Calu3 (cell line): ENCODE results near the gene NDC80. TPM values are rescaled to one million over a fixed set of nuclear protein-coding genes. Genes with fewer than 3 reads are reported as not detected.
A peak's percentile ranks its signal among the peaks of the same experiment; 100 is the strongest.

ENCODE experiments used
- BruUV-seq: library from RNA; stranded (reverse); fragments of 400-500 nt; replicated peaks from 2 replicates; lab custom pipeline; 2021; lab: Mats Ljungman, UMichigan
- CTCF ChIA-PET: fragments of 300-600 bp; sonication (Branson Sonifier 250); formaldehyde crosslinking; loops from one replicate; lab custom pipeline; 2022; ENCODE audit warnings: antibody characterized with exemption; lab: Charles Lee
- DNase-seq: peaks from one replicate; pipeline ENCODE4 v3.0.0; 2022
- H3K27ac Mint-ChIP-seq: one replicate; pipeline ENCODE4 v1.8.0; 2022; ENCODE audit warnings: mixed read lengths; ENCODE audit not compliant: unreplicated experiment
- H3K27me3 Mint-ChIP-seq: one replicate; pipeline ENCODE4 v1.8.0; 2022; ENCODE audit warnings: mixed read lengths; ENCODE audit not compliant: unreplicated experiment
- H3K36me3 Mint-ChIP-seq: one replicate; pipeline ENCODE4 v1.8.0; 2022; ENCODE audit warnings: mild to moderate bottlenecking, moderate library complexity, mixed read lengths; ENCODE audit not compliant: insufficient read depth, unreplicated experiment
- H3K4me1 Mint-ChIP-seq: one replicate; pipeline ENCODE4 v1.8.0; 2022; ENCODE audit warnings: mild to moderate bottlenecking, low read depth, mixed read lengths; ENCODE audit not compliant: unreplicated experiment
- H3K4me3 Mint-ChIP-seq: one replicate; pipeline ENCODE4 v1.8.0; 2022; ENCODE audit warnings: mild to moderate bottlenecking, low read depth, moderate library complexity, mixed read lengths; ENCODE audit not compliant: unreplicated experiment
- H3K9me3 Mint-ChIP-seq: one replicate; pipeline ENCODE4 v1.8.0; 2022; ENCODE audit warnings: low read depth, mixed read lengths; ENCODE audit not compliant: unreplicated experiment
- intact Hi-C: fragments of 100-400 bp; cut with micrococcal nuclease; formaldehyde crosslinking; loops from one replicate; pipeline ENCODE4 v1.10.0; 2022; ENCODE audit not compliant: unreplicated experiment
- total RNA-seq: library from RNA; stranded (reverse); gene quantifications from 2 replicates; pipeline ENCODE4 v1.2.3, GENCODE V29; 2022
- TF ChIP-seq, protein P1 (sequence below): fragments of 200-600 bp; IDR thresholded peaks from one replicate; pipeline ENCODE4 v1.8.0; 2022; ENCODE audit warnings: antibody characterized with exemption; ENCODE audit not compliant: unreplicated experiment

The NDC80 gene
- total RNA-seq, 1 experiment from 2014 or later: 56.0 TPM

DNA sequence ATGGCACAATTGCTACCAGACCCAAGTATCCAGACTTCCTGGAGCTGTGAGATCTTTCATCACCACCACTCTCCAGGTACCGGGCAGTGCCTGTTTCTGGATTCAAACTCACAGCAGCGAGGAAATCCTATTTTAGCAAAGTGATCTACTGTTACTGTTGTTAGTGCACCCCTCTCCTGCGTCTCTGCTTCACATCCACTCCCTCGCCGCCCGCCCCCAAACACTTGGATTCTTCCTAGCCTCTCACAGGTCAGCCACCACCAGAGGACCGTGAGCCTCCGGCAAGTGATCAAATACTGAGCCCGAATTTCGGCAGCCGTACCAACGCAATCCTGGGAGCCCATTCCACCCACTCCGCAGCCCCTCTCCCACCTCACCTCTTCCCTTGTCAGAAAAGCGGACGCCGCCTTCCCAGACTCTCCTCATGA is 571 bp upstream of the NDC80 start:
- BruUV-seq: TSS peak; percentile 66
- DNase-seq: peak; percentile 65
- peaks cover 48% of the 10 kb centered on the region for H3K4me1 Mint-ChIP-seq

DNA sequence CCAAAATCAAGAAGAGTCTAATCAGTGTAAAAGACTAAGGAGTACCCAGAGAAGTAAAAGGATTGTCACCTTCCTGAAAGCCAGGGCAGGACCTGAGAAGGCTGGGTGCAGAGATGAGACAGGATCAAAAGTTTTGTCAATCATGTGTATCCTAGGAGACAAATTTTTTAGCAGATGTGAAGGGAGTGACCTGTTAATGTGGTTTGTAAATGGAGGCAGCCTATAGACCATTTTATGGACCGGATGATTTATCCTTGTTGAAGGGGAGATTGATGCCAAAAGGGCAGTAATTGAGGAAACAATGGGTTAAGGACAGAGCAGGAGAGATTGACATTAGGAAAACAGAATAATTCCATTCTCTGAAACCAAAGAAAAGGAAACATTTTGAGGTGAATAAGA is 813 bp downstream of the NDC80 start:
- no peak for DNase-seq
- intact Hi-C loops: loop anchor here (5.0 kb wide), 1 partner anchor 85 kb away; the partner anchor contains the start of gene SMCHD1
- Mint-ChIP-seq H3K4me3 (peak overlapping the region; percentile 91), H3K4me1 (peaks cover 48% of the 10 kb centered on the region), H3K36me3 (peaks cover 56% of the 10 kb centered on the region), H3K27me3 (no peaks in the 10 kb centered on the region), H3K9me3 (no peaks in the 10 kb centered on the region), H3K27ac (peak overlapping the region; percentile 84)
- BruUV-seq: TSS peak; percentile 54
- CTCF ChIA-PET: no interaction called here
- TF ChIP-seq, protein P1, sequence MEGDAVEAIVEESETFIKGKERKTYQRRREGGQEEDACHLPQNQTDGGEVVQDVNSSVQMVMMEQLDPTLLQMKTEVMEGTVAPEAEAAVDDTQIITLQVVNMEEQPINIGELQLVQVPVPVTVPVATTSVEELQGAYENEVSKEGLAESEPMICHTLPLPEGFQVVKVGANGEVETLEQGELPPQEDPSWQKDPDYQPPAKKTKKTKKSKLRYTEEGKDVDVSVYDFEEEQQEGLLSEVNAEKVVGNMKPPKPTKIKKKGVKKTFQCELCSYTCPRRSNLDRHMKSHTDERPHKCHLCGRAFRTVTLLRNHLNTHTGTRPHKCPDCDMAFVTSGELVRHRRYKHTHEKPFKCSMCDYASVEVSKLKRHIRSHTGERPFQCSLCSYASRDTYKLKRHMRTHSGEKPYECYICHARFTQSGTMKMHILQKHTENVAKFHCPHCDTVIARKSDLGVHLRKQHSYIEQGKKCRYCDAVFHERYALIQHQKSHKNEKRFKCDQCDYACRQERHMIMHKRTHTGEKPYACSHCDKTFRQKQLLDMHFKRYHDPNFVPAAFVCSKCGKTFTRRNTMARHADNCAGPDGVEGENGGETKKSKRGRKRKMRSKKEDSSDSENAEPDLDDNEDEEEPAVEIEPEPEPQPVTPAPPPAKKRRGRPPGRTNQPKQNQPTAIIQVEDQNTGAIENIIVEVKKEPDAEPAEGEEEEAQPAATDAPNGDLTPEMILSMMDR: no peak

More for the DNA sequence above, 571 bp upstream of the NDC80 start:
- Mint-ChIP-seq H3K4me3 (peak overlapping the region; percentile 91), H3K36me3 (peaks cover 47% of the 10 kb centered on the region), H3K27ac (peak overlapping the region; percentile 84), H3K9me3 (no peaks in the 10 kb centered on the region), H3K27me3 (no peaks in the 10 kb centered on the region)
- TF ChIP-seq, protein P1: no peak
- intact Hi-C loops: loop anchor here (5.0 kb wide), 1 partner anchor 87 kb away; the partner anchor contains the start of gene SMCHD1
- CTCF ChIA-PET: no interaction called here

DNA sequence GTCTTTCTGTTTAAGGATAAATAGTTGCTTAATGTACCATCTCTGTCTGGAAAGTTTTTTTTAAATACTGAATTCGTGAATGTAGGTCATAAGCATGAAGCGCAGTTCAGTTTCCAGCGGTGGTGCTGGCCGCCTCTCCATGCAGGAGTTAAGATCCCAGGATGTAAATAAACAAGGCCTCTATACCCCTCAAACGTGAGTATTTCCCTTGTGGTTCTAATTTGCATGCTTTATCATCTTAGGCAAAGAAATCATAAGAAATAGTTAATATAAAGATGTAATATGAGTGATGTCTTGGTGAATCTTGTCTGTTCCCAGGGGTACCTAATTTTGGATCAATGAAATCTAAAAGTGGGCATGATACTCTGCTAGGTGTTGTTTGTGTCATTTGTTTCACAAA is 1.5 kb downstream of the NDC80 start:
- peak overlapping the region; percentile 84 for H3K27ac Mint-ChIP-seq
- H3K9me3 Mint-ChIP-seq: no peaks in the 10 kb centered on the region
- H3K4me1 Mint-ChIP-seq: peaks cover 45% of the 10 kb centered on the region
- intact Hi-C loops: loop anchor here (5.0 kb wide), 1 partner anchor 84 kb away; the partner anchor contains the start of gene SMCHD1
- H3K4me3 Mint-ChIP-seq: peak overlapping the region; percentile 91
- CTCF ChIA-PET: interaction anchor here (0.5 to 1.3 kb wide), 2 partner anchors 10 to 69 kb away, joined by 3 to 4 read pairs; no protein-coding TSS in a partner anchor
- no TSS peak for BruUV-seq
- peaks cover 63% of the 10 kb centered on the region for H3K36me3 Mint-ChIP-seq
- no peak for DNase-seq
- TF ChIP-seq, protein P1: no peak
- no peaks in the 10 kb centered on the region for H3K27me3 Mint-ChIP-seq

DNA sequence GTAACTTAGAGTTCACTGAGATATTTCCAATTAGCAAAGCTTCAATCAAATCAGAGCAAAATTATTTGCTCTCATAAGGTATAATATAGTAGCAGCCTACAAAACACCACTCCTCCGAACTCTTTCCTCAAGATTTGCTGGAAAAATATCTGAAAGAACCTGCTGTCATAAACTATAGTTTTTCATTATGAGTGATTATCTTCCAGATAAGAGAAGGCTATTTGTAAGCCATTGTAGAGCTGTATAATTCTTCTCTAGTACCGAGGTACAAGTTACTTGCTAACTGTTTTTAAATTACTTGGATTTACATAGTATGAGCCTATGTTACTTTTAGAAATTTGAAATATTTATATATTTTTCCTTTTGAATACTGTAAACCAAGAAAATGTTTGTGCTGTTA is 2.1 kb downstream of the NDC80 start:
- TF ChIP-seq, protein P1: no peak
- Mint-ChIP-seq H3K4me1 (peaks cover 40% of the 10 kb centered on the region), H3K27ac (peak overlapping the region; percentile 84), H3K36me3 (peaks cover 69% of the 10 kb centered on the region), H3K4me3 (peak overlapping the region; percentile 91), H3K27me3 (no peaks in the 10 kb centered on the region), H3K9me3 (no peaks in the 10 kb centered on the region)
- BruUV-seq: no TSS peak
- no peak for DNase-seq
- intact Hi-C loops: loop anchor here (5.0 kb wide), 1 partner anchor 84 kb away; the partner anchor contains the start of gene SMCHD1
- CTCF ChIA-PET: interaction anchor here (0.5 to 1.3 kb wide), 3 partner anchors 10 to 69 kb away, joined by 3 to 4 read pairs (median 3); no protein-coding TSS in a partner anchor
